Raji (cell line): ENCODE data around the gene PERCC1.

Experiments used
- POLR2A ChIP-seq: IDR thresholded peaks from 2 replicates; pipeline ENCODE4 v1.6.1; 2011; ENCODE audit warnings: low read depth, low read length, control low read depth; ENCODE audit not compliant: insufficient read depth

Gene PERCC1

DNA sequence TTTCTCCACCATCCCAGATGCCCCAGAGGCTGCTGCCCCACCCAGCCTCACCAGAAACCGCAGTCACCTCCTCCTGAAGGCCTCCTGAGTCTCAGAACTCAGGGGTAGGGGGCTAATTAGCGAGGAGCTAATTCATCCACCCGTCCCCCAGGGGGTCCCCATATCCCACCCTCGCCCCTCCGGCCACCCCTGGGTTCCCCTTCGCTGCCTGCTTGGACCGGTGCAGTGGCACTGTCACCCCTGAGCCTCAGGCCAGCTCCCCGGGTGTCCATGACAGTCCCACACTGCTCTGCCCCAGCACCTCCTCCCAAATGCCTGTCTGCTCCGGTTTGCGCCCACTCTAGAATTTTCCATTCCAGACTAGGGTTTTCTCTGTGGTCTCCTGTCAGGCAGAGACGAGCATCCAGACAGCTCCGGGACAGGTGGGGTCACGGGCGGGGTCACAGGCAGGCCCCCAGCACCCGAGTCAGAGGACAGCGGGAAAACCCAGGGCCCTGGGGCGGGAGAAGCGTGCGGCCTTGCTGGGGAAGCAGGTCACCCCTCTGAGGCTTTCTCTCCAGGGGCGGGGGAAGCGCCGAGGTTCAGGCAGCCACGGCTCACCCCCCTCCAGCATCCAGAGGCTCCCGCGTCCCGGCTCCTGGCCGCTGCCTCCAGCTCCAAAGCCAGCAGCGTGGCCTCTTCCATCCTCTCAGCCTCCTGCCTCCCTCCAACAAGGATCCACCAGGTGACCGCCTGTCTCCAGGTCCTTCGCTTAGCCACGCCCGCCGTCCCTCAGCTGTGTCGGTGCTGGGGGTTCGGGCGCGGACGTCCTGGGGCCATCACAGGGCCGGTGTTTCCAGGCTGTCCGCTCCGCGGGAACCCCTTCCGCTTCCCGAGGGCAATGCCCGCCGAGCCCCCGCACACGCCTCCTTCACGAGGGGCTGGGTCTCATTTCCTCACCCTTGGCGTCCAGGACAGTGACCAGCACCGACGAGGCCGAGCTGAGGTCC lies 3.1 kb upstream of the PERCC1 start:
- no peak for TF ChIP-seq POLR2A

DNA sequence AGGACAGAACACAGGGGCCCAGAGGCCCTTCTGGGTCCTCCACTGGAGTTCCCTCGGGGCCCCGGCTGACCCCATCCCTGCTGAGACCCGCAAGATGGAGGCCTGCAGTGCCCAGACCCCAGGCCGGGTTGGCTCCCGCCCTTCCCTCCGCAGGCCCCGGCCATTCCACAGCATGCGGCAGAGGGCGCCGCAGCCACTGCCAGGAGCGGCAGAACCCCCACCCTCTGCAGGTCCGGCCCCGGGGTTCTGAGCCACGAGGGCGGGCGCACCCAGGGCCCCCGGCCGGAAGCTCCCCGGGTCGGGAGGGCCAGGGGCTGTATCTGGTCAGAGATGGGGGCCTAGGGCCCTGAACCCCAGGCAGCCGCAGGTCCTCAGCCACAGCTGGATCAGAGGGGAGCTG lies 2.4 kb upstream of the PERCC1 start:
- TF ChIP-seq POLR2A: no peak

GRCh38 chr16:1429012-1429411 lies 1.9 kb upstream of the PERCC1 start:
- TF ChIP-seq POLR2A: no peak

- TF ChIP-seq POLR2A: no peak
These were observed 1.2 kb upstream of the PERCC1 start for GRCh38 chr16:1429631-1430030.

GRCh38 chr16:1430214-1430758 lies 592 bp upstream of the PERCC1 start:
- no peak for TF ChIP-seq POLR2A

DNA sequence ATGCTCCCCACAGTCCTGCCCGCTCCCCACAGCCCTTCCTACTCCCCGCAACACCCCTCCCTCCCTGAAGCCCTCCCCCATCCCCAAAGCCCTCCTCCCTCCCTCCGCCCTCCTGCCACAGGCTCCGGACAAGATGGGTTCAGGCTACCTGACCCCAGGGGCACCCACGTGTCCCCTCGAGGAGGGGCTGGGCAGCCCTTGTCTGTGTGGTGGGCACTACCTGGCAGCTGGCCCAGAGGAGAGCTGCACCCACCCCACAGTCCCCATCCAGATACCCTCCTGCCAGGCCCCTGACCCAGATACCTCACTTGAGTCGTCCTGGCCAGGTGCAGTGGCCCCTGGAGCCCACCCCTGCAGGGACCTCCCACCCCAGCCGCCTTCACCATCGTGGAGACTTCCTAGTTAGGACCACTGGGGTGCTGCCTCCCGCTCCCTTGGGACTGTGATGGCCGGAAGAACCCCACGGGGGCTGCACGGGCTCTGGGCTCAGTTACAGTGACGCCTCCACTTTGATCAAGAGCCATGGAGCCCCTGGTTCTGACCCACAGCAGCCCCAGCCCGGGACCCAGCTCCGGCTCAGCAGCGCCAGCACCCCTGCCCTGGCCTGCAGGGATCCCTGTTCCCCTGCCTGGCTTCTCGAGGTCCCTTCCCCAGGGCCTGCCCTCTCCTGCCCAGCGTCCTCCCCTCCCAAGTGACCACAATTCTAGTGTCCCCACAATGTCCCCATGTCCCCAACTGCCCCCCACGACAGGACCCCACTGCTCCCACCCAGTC lies 806 bp downstream of the PERCC1 start:
- TF ChIP-seq POLR2A: no peak

DNA sequence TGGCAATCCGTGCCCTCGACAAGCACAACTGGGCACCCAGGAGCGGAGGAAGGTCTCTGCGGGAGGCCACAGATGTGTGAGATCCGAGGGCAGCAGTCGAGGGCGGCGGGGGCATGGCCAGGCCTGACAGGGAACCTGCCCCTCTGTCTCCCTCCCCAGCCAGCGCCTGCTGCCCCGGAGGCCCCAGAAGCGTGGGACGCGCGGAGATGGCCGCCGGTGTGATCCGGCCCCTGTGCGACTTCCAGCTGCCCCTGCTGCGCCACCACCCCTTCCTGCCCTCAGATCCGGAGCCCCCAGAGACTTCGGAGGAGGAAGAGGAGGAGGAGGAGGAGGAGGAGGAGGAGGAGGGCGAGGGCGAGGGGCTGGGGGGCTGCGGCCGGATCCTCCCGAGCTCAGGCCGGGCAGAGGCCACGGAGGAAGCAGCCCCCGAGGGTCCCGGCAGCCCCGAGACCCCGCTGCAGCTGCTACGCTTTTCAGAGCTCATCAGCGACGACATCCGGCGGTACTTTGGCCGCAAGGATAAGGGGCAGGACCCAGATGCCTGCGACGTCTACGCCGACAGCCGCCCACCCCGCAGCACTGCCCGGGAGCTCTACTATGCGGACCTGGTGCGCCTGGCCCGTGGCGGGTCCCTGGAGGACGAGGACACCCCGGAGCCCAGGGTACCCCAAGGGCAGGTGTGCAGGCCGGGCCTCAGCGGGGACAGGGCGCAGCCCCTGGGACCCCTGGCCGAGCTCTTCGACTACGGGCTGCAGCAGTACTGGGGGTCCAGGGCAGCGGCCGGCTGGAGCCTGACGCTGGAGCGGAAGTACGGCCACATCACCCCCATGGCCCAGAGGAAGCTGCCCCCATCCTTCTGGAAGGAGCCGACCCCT lies 1.7 kb downstream of the PERCC1 start:
- no peak for TF ChIP-seq POLR2A

GRCh38 chr16:1433263-1433560 lies 2.3 kb downstream of the PERCC1 start:
- no peak for TF ChIP-seq POLR2A

DNA sequence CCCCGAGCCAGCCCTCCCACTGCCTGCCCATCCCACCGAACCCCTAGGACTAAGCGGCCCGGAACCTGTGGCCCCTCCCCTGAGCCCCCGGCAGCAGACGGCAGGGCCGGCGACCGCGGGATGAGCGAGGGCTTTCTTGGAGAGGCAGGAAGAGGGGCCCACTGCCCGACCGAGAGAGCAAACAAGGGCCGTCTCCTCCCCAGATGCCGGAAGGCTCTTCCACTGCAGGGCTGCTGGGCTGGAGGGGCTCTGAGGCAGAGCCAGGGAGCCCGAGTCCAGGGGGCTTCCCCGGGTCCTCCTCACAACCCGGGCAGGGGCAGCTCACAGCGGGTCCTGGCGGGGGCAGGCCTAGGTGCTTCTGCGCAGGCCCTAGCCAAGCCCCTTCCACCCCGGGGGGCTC lies 2.9 kb downstream of the PERCC1 start:
- no peak for TF ChIP-seq POLR2A

DNA sequence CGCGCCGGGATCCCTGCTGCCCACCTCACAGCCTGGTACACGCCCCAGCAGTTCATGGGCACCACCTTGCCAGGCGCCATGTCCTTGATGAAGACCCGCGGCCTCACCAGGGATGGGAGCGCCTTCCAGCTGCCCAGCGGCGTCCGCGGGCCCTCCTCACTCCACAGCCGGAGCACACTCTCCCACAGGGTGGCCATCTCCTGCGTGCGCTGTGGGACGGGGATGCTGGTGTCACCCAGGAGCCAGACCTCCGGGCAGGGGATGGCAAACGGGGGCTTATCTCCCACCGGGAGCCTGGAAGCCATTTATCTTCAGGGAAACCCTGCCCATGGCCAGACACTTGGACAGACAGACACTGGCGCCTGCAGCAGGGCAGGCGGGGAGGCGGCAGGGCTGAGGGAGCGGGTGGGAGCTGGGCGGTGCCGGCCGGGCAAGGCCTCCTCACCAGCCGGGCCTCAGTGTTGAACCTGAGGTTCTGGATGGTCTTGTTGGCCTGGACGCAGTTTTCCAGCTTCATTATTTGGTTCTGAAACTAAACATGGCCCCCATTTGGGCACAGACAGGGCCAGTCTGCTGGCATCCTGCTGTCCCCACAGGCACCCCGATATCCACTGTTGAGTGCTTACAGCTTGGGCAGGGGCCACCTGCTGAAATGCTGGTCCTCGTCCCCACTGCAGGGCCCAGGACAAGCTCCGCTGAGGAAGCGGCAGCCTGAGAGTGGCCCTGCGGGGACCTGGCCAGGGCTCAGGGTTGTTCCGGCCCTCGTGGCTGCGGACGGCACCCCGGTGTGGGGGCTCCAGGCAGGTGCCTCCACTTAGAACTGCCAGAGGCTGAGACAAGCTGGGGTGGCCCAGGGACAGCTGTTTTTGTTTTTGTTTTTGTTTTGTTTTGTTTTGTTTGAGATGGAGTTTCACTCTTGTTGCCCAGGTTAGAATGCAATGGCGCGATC lies 4.0 kb downstream of the PERCC1 start:
- no peak for TF ChIP-seq POLR2A

DNA sequence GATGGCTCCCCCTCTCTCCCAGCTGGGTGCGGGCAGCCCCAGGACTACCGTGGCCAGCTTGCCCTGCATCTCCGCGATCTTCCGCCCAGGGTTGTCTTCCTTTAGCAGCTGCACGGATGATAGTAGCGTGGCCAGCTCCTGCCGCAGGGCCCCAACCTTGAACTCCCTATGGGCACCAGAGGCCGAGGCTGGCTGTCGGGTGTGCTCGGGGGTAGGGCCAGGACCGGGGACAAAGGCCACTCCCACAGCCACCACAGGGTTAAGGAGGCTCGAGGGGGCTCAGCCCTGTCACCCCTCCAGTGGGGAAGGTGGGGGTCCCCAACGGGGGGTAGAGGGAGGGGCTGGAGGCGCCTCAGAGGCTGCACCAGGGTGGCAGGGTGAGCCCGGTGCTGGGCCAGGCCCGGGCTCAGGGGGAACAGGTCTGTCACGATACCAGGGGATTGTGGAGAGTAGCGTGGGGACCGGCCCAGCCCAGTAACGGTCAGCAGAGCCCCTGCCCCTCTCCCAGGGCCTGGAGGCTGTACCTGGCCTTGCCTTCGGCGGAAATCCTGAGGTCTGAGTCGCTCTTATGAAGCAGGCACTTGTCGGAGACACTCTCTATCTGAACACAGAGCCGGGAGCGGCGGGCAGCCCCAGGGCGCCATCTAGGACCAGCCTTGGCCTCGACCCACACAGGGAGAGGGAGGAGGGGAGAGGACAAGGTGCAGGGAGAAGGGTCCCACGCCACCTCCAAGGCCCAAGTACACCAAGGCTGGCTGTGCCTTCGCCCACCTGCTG lies 5.2 kb downstream of the PERCC1 start:
- TF ChIP-seq POLR2A: no peak

DNA sequence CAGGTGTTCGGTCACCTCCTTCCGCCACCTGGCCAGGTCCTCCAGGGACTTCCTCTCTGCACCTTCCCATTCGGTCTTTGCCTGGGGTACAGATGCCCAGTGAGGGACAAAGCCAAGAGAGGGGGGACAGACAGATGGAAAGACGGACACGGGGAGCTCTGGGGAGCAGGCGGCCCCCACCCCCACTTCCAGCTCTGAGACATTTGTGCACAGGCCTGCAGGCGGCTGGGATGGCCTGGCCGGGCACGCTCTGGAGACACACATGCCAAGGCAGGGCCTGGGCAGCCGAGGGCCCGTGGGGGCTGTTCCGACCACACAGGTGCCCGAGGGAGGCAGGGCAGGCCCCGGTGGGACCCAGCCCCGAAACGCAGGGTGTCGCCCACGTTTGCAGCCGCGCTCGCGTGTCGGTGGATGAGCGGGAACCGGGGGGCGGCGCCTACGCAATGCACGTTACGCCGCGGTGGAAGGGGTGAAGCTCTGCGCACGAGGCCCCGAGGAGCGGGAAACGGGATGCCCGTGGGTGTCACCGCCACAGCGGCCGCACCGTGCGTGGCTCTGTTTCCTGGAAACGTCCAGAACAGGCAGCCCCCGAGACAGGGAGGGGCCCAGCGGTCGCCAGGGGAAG lies 6.0 kb downstream of the PERCC1 start:
- TF ChIP-seq POLR2A: no peak

GRCh38 chr16:1437606-1438005 lies 6.7 kb downstream of the PERCC1 start:
- no peak for TF ChIP-seq POLR2A
